T-helper 1 cell treated with Interleukin-12 subunit alpha and Interleukin-12 subunit beta and Interleukin-4 antibody, amounts not matched to agents 30 ng/mL and 1 ng/mL, for 36 hours (primary cell): ENCODE measurements around the gene KCNC1. TPM values are rescaled to one million over a fixed set of nuclear protein-coding genes. Genes with fewer than 3 reads are reported as not detected.

Experiments
- intact Hi-C: fragments of 100-400 bp; cut with micrococcal nuclease; formaldehyde crosslinking; loops from one replicate; pipeline ENCODE4 v1.15.1; 2024
- total RNA-seq: library from RNA; stranded (reverse); gene quantifications from 2 replicates; pipeline ENCODE4 v1.2.3, GENCODE V29; 2022

Gene KCNC1
- total RNA-seq, 1 donor from 2014 or later, result not detected

DNA sequence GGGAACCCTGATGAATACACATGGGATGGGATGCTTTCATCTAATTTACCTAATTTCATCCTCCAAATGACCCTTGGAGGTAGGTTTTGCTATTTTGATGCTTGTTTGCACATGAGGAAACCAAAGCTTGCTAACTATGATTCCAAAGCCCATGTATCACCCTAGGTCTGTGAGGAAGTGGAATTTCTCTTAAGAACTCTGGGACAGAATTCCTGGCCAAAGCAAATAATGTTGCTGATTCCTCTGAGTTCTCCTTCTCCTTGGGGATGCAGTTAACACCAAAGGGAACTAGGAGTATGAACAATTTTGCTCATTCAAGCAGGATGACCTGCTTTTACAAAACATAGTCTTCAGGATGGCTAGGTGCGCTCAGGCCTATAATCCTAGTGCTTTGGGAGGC is 80.0 kb downstream of the KCNC1 start:
- intact Hi-C loops, result no loop called here

DNA sequence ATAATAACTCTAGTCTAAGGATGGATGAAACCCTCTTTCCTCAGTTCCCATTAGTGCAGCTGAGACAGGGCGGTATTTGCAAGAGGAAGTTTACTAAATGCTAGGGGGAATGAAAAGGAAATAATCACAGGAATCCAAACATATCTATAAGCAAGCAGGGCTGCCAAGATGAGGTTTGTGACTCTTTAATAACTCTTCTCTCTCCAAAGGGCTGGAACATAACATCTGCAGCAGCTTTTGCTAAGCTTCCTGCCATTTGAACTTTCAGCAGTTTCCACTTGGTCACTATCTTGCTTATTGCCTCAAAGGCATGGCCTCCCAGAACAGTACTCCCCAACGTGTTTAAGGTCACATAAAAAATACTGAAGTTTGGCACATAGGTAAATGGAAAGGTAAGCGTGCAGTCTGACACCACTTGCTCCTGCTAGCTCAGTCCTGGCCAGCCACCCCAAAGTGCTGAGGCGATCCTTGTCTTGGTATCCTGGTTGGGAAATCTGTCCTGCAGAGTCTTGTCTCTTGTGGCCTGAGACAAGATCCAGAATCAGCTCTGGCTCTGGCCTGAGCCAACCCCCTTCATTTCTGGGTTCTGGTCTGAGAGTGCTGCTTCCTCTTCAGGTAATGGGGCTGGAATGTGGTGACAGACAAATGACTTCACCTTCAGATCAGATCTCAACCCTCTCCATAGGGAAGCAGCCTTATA is 81.8 kb downstream of the KCNC1 start:
- intact Hi-C loops, result no loop called here

DNA sequence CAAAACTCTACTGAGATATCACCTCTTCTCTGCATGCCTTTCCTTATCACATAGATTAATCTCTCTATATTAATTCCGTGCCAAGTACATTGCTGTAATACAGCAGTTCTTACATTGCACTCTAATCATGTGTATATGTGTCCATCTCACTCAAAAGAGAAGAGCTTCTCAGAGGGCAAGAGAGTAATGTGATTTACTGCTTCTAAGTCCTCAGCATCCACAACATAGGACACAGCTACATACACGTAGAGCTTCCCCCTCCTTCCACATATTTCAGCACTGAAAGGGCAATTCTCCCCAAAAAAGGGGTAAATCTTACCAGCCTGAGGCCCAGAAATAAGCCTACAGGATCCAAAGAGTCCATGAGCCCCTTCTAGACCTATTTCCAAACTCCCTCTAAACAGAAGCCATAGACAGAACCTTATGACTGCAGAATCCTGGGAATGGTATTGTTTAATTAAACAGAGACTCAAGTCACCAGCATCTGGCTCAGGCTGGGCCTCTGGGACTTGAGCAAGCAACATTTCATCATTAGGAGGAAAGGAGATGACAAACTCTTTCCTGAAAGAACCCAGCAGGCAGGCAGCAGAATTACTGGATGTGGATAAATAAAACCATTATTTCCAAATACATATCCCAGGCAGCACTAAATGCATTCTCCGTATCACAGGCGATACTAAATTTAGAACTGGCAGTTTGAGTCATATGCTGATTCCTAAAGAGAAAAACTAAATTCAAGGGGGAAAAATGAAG is 87.2 kb downstream of the KCNC1 start:
- intact Hi-C loops, result no loop called here

DNA sequence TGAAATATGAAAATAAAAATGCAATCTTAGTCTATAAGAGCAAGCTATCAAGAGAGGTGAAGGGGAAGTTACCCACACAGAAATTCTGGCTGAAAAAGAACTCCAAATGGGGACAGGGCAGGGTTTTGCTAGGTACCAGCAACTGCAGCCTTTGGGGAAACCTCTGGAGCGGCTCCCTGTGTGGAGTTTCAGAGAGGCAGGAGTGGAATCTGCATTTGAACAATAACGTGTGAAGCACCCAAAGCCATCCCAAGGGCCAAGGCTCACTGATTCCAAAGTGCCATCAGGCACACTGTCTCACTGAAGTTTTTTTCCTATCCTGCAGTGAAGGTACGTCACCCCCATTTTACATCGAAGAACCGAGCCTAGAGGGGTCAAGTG is 87.8 kb downstream of the KCNC1 start:
- intact Hi-C loops, result no loop called here

- intact Hi-C loops, result no loop called here
Measured at GRCh38 chr11:17827006-17827405, 92.4 kb downstream of the KCNC1 start.

- intact Hi-C loops, result no loop called here
Measured at GRCh38 chr11:17828311-17828751, 93.8 kb downstream of the KCNC1 start.

GRCh38 chr11:17831228-17831627 is 96.6 kb downstream of the KCNC1 start:
- intact Hi-C loops, result no loop called here

DNA sequence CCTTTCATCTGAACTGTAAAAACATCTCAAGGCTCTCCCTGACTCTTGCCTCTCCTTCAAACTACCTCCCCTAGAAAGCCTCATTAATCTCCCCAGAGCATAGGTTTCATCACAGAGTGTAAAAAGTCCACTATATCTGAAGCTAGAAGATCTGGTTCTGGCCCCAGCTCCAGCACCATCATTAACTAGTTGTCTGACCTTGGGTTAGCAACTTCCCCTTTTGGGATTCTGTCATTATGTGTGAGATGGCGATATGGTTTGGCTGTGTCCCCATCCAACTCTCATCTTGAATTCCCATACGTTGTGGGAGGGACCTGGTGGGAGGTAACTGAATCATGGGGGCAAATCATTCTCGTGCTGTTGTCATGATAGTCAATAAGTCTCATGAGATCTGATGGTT is 97.3 kb downstream of the KCNC1 start:
- intact Hi-C loops, result no loop called here

Other genes with a start within 250 kb of the KCNC1 start
- not detected in 2 replicates for gene USH1C, start 190.4 kb upstream of the KCNC1 start, total RNA-seq
- not detected in 2 replicates for gene OTOG, start 187.5 kb upstream of the KCNC1 start, total RNA-seq
- not detected in 2 replicates for gene MYOD1, start 15.2 kb upstream of the KCNC1 start, total RNA-seq